Measurements from ENCODE around the gene ACTL6B. TPM values are rescaled to one million over a fixed set of nuclear protein-coding genes. Genes with fewer than 3 reads are reported as not detected.

ACTL6B gene
- polyA plus RNA-seq, 1 experiment: not detected

DNA sequence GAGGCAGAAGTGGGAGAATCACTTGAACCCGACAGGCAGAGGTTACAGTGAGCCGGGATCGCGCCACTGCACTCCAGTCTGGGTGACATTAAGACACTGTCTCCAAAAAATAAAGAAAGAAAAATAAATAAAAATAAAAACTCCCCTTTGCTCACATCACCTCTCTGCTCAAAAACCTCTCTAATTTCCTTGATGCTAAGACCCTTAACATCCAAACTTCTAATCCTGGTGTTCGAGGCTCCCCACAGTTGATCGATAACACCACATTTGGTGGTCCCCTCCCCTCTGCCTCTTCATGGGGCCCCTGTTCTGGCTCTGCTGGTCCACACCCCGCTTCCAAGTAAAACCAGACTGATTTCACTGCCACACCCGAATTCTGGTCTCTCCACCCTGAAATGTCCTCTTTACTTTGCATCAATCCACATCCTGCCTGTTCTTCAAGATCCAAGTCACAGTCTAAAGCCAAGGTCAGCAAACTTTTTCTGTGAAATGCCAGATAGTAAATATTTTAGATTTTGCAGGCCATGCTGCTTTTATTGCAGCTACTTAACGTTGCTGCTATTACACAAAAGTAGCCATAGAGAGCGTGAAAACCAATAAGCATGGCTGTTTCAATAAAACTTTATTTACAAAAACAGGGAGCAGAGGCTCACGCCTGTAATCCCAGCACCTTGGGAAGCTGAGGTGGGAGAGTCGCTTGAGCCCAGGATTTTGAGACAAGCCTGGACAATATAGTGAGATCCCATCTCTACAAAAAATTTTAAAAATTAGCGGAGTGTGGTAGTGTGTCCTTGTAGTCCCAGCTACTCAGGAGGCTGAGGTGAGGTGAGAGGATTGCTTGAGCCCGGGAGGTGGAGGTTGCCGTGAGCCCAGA is 32.1 kb downstream of the ACTL6B start:
- no peak overlapping the region for H3K4me3 ChIP-seq (ENCODE audit: low read depth, low read length)
- DNase-seq (ENCODE audit: low read depth): no peak
- POLR2A ChIA-PET: no interaction called here
- CTCF ChIA-PET: interaction anchor here (1.1 to 1.8 kb wide), 5 partner anchors 9 to 60 kb away, joined by 3 to 6 read pairs (median 4); partner anchors contain the start of gene MOSPD3
- H3K27me3 ChIP-seq (ENCODE audit: control insufficient read depth, insufficient read depth, low read length): no peaks in the 10 kb centered on the region
- no peaks in the 10 kb centered on the region; the same call in 1 of the 2 replicates for H3K36me3 ChIP-seq (ENCODE audit: control insufficient read depth, insufficient read depth, low read length)
- TF ChIP-seq, protein P1, sequence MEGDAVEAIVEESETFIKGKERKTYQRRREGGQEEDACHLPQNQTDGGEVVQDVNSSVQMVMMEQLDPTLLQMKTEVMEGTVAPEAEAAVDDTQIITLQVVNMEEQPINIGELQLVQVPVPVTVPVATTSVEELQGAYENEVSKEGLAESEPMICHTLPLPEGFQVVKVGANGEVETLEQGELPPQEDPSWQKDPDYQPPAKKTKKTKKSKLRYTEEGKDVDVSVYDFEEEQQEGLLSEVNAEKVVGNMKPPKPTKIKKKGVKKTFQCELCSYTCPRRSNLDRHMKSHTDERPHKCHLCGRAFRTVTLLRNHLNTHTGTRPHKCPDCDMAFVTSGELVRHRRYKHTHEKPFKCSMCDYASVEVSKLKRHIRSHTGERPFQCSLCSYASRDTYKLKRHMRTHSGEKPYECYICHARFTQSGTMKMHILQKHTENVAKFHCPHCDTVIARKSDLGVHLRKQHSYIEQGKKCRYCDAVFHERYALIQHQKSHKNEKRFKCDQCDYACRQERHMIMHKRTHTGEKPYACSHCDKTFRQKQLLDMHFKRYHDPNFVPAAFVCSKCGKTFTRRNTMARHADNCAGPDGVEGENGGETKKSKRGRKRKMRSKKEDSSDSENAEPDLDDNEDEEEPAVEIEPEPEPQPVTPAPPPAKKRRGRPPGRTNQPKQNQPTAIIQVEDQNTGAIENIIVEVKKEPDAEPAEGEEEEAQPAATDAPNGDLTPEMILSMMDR (IDR thresholded peaks at IDR 0.05; ENCODE audit: insufficient read depth, low read depth, low read length): no peak

DNA sequence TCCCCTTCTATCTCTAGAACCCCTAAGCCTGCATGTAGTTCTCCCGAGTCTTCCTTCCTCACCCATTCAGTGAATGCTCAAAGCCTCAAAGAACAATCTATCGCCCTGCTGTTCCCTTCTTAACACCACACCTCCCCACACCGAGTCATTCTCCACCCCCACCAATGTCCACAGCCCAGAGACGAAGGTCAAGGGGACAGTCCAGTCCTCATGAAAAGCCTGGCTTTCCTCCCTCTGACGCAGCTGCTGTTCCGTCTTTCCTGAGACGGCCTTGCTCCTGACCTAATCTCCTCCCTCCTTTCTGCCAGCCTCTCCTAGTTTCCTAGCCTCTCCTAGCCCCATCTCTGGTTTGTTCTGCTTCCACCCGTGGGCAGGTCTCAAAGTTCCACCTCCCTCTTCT is 34.7 kb downstream of the ACTL6B start:
- no peak for DNase-seq (ENCODE audit: low read depth)
- Histone ChIP-seq H3K4me3 (ENCODE audit: low read depth, low read length) (no peak overlapping the region), H3K27me3 (ENCODE audit: control insufficient read depth, insufficient read depth, low read length) (no peaks in the 10 kb centered on the region), H3K36me3 (ENCODE audit: control insufficient read depth, insufficient read depth, low read length) (no peaks in the 10 kb centered on the region; the same call in 1 of the 2 replicates)
- TF ChIP-seq, protein P1 (IDR thresholded peaks at IDR 0.05; ENCODE audit: insufficient read depth, low read depth, low read length): no peak
- POLR2A ChIA-PET: no interaction called here
- CTCF ChIA-PET: interaction anchor here (1.3 kb wide), 1 partner anchor 84 kb away, joined by 3 read pairs; the partner anchor contains the start of gene POP7

DNA sequence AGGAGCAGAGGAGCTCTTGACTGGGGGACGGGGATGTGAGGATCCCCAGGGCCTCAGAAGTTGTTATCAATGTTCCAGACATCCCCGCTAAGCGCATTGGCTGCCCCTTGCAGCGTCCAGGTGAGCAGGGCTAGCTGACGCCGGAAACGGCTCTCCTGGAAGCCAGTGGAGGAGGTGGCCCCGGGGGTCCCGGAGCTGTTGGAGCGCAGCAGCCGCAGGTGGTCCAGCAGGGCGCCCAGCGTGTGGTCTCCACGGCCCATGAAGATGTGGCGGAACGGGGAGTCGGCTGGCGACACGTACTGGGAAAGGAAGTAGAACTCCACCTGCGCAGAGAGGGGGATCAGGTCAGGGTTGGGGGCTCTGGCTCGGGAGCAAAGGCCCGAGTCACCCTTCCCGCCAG is 35.4 kb downstream of the ACTL6B start:
- ChIA-PET CTCF (interaction anchor here (1.3 kb wide), 1 partner anchor 84 kb away, joined by 4 read pairs; no protein-coding TSS in a partner anchor), POLR2A (no interaction called here)
- TF ChIP-seq, protein P1 (IDR thresholded peaks at IDR 0.05; ENCODE audit: insufficient read depth, low read depth, low read length): no peak

DNA sequence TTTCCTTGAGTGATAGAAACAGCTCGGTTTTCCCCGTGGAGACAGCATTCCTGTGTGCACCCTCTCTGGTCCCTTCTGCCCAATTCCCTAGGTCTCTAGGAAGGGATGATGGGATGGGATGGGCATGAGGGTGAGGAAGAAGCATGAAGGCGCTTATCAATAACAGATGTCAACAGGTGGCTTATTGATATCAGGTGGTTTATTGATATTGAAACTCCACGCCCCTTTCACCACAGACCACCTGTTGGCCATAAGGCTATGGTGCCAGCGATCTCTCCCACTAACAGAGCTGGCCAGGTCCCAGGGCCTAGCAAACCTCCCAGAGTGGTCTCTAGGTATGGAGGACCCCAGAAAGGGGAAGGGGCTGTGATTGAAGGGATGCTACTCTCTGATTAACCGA is 36.0 kb downstream of the ACTL6B start:
- no peak overlapping the region for H3K4me3 ChIP-seq (ENCODE audit: low read depth, low read length)
- DNase-seq (ENCODE audit: low read depth): no peak
- no peaks in the 10 kb centered on the region; the same call in 1 of the 2 replicates for H3K36me3 ChIP-seq (ENCODE audit: control insufficient read depth, insufficient read depth, low read length)
- TF ChIP-seq, protein P1 (IDR thresholded peaks at IDR 0.05; ENCODE audit: insufficient read depth, low read depth, low read length): no peak
- H3K27me3 ChIP-seq (ENCODE audit: control insufficient read depth, insufficient read depth, low read length): no peaks in the 10 kb centered on the region
- ChIA-PET POLR2A (no interaction called here), CTCF (interaction anchor here (1.3 kb wide), 1 partner anchor 85 kb away, joined by 4 read pairs; no protein-coding TSS in a partner anchor)

More for the DNA sequence above, 35.4 kb downstream of the ACTL6B start:
- no peak overlapping the region for H3K4me3 ChIP-seq (ENCODE audit: low read depth, low read length)
- DNase-seq (ENCODE audit: low read depth): no peak
- no peaks in the 10 kb centered on the region for H3K27me3 ChIP-seq (ENCODE audit: control insufficient read depth, insufficient read depth, low read length)
- H3K36me3 ChIP-seq (ENCODE audit: control insufficient read depth, insufficient read depth, low read length): no peaks in the 10 kb centered on the region; the same call in 1 of the 2 replicates

DNA sequence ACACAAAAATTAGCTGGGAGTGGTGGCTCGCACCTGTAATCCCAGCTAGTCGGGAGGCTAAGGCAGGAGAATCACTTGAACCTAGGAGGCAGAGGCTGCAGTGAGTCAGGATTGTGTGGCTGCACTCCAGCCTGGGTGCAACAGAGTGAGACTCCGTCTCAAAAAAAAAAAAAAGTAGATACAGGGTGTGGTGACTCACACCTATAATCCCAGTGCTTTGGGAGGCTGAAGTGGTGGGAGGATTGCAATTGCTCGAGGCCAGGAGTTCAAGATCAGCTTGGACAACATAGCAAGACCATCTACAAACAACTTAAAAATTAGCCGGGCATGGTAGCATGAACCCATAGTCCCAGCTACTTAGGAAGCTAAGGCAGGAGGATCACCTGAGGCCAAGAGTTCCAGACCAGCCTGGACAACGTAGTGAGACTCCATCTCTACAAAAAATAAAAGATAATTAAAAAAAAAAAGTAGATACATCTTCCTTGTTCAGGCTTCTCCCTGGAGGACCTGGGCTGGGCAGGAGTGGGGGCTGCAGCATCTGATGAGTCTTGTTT is 41.9 kb downstream of the ACTL6B start:
- Histone ChIP-seq H3K4me3 (ENCODE audit: low read depth, low read length) (no peak overlapping the region), H3K27me3 (ENCODE audit: control insufficient read depth, insufficient read depth, low read length) (no peaks in the 10 kb centered on the region), H3K36me3 (ENCODE audit: control insufficient read depth, insufficient read depth, low read length) (no peaks in the 10 kb centered on the region; the same call in 1 of the 2 replicates)
- TF ChIP-seq, protein P1 (IDR thresholded peaks at IDR 0.05; ENCODE audit: insufficient read depth, low read depth, low read length): no peak
- no peak for DNase-seq (ENCODE audit: low read depth)
- CTCF ChIA-PET: interaction anchor here (1.7 to 2.9 kb wide), 3 partner anchors 10 to 91 kb away, joined by 6 to 16 read pairs (median 8); partner anchors contain the start of gene POP7
- POLR2A ChIA-PET: interaction anchor here (0.6 kb wide), 1 partner anchor 97 kb away, joined by 4 read pairs; no protein-coding TSS in a partner anchor

Measured in BJ (cell line).